ENCODE results near the gene RCAN1. TPM values are rescaled to one million over a fixed set of nuclear protein-coding genes. Genes with fewer than 3 reads are reported as not detected.

The RCAN1 gene
- total RNA-seq, 4 donors from 2014 or later = 32.1 to 58.6 (median 42.2) TPM

DNA sequence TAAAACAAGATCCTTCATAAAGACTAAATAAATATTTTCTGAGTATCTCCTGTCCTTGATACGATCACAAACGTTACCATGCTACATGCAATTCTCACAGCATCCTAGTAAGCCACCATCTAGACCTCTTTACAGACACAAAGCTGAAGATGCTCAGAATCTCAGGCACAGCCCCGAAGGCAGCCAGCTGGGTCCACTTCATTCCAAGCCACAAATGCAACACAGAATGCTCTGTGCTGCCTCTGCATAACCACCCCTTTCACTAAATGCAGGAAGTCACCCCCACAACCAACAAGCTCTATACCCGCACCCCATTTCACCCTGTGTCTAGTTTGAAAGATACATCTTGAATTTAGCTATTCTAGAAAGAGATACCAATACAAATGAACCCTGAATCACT lies 12.9 kb downstream of the RCAN1 start:
- 77 to 88% methylated on average over 4 of the region's 4 CpGs for WGBS, 2 donors (ENCODE audit: low coverage in 1 of 2)
- Histone ChIP-seq H3K36me3 (no peaks in the 10 kb centered on the region), H3K9me3 (no peaks in the 10 kb centered on the region)

DNA sequence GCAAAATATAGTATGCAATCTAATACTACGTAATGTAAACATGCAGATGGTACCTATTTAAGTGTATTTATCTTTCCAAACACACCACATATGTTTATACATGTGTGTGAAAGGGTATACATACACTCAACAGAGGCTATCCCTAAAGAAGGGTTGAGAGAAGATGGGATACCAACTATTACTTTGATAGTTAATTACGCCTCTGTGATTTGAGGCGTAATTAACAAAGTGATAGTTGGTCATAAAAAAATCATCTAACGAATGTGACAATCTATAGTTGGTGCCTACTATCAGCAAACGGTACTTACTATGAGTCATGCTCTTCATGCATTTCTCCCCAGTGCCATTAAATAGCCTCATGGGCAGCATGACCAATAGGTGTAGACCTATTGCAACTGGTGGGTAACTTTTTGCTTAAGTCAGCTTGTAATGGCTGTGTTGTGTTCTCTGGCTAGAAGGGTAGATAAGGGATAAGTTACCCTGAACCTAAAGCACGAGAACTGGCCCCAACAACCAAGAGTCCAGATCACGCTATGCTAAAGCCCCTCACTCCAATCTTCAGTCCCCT lies 15.3 kb downstream of the RCAN1 start:
- no peaks in the 10 kb centered on the region for H3K36me3 ChIP-seq
- no peak overlapping the region for H3K4me3 ChIP-seq
- WGBS, 2 donors (ENCODE audit: low coverage in 1 of 2) = 89 to 94% methylated on average over 6 to 7 of the region's 7 CpGs
- no peak overlapping the region for H3K27ac ChIP-seq
- no peaks in the 10 kb centered on the region for H3K9me3 ChIP-seq
- peaks cover 0 to 37% (median 14%) of the 10 kb centered on the region in 3 donors for H3K4me1 ChIP-seq
- TF ChIP-seq, protein P1, sequence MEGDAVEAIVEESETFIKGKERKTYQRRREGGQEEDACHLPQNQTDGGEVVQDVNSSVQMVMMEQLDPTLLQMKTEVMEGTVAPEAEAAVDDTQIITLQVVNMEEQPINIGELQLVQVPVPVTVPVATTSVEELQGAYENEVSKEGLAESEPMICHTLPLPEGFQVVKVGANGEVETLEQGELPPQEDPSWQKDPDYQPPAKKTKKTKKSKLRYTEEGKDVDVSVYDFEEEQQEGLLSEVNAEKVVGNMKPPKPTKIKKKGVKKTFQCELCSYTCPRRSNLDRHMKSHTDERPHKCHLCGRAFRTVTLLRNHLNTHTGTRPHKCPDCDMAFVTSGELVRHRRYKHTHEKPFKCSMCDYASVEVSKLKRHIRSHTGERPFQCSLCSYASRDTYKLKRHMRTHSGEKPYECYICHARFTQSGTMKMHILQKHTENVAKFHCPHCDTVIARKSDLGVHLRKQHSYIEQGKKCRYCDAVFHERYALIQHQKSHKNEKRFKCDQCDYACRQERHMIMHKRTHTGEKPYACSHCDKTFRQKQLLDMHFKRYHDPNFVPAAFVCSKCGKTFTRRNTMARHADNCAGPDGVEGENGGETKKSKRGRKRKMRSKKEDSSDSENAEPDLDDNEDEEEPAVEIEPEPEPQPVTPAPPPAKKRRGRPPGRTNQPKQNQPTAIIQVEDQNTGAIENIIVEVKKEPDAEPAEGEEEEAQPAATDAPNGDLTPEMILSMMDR (IDR thresholded peaks at IDR 0.05) = no peak
- TF ChIP-seq POLR2A (IDR thresholded peaks at IDR 0.05) (no peak), POLR2AphosphoS5 (IDR thresholded peaks at IDR 0.05) (no peak), EP300 (IDR thresholded peaks at IDR 0.05) (no peak)
- no peak for ATAC-seq
- H3K27me3 ChIP-seq = no peaks in the 10 kb centered on the region

More for the DNA sequence above, 12.9 kb downstream of the RCAN1 start:
- TF ChIP-seq, protein P1 (IDR thresholded peaks at IDR 0.05) = no peak
- TF ChIP-seq POLR2AphosphoS5 (IDR thresholded peaks at IDR 0.05) (no peak), EP300 (IDR thresholded peaks at IDR 0.05) (no peak)
- no peaks in the 10 kb centered on the region for H3K27me3 ChIP-seq
- ATAC-seq = no peak
- H3K4me3 ChIP-seq = no peak overlapping the region
- peak overlapping the region in 1 of 4 donors; percentile 60 for H3K27ac ChIP-seq
- H3K4me1 ChIP-seq = peaks cover 0 to 18% (median 3%) of the 10 kb centered on the region in 3 donors

DNA sequence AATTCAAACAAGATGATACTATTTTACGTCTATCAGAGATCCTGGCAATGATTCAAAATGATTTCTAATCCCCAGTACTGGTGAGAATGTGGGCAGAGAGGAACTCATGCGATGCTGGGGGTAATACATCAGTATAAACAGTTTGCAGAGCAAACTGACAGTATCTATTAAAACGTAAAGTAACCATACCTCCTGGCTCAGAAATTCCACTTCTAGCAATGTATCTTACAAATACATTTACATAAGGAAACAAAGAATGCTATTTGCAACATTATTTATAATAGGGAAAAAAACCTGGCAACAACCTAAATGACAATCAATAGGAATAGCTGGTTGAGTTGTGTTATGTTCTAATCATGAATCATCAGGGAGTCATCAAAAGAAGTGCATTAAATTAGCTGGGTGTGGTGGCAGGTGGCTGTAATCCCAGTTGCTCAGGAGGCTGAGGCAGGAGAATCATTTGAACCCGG lies 15.9 kb downstream of the RCAN1 start:
- Histone ChIP-seq H3K27ac (no peak overlapping the region), H3K4me1 (peaks cover 0 to 43% (median 16%) of the 10 kb centered on the region in 3 donors), H3K36me3 (no peaks in the 10 kb centered on the region), H3K9me3 (no peaks in the 10 kb centered on the region), H3K4me3 (no peak overlapping the region), H3K27me3 (no peaks in the 10 kb centered on the region)
- WGBS, 2 donors (ENCODE audit: low coverage in 1 of 2) = 55 to 57% methylated on average over 3 to 4 of the region's 4 CpGs
- no peak for ATAC-seq
- TF ChIP-seq, protein P1 (IDR thresholded peaks at IDR 0.05) = no peak
- no peak for TF ChIP-seq POLR2A (IDR thresholded peaks at IDR 0.05)
- no peak for TF ChIP-seq POLR2AphosphoS5 (IDR thresholded peaks at IDR 0.05)
- no peak for TF ChIP-seq EP300 (IDR thresholded peaks at IDR 0.05)

DNA sequence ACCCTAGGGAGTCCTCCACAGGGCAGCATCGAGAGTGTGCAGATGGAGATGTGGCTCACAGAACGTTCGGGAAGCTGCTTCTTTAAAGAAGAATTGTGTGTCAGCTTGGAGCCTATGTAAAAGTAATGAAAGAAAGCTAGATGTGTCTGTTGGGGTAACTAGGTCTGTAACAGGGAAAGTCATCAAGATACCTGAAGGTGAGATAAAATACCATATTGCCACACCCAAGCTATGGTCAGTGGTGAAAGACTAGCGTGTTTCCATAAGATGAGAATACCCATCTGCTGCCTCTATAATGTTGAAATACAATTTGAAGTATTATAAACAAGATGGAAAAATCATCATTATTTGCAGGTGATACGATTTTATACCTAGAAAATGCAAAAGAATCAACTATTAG lies 17.5 kb downstream of the RCAN1 start:
- Histone ChIP-seq H3K4me1 (peaks cover 7 to 45% (median 26%) of the 10 kb centered on the region in 3 donors), H3K27me3 (no peaks in the 10 kb centered on the region), H3K4me3 (no peak overlapping the region), H3K9me3 (no peaks in the 10 kb centered on the region), H3K27ac (no peak overlapping the region), H3K36me3 (no peaks in the 10 kb centered on the region)
- ATAC-seq = no peak
- WGBS, 2 donors (ENCODE audit: low coverage in 1 of 2) = 85% methylated on average over 4 to 5 of the region's 5 CpGs
- TF ChIP-seq EP300 (IDR thresholded peaks at IDR 0.05) (no peak), POLR2AphosphoS5 (IDR thresholded peaks at IDR 0.05) (no peak), POLR2A (IDR thresholded peaks at IDR 0.05) (no peak)
- TF ChIP-seq, protein P1 (IDR thresholded peaks at IDR 0.05) = no peak
